Gastroesophageal sphincter (tissue), 3 donors: Measurements from ENCODE around the gene EDAR.

Experiments
- POLR2AphosphoS5 ChIP-seq: sonication (generic); formaldehyde crosslinking; IDR thresholded peaks from one replicate; pipeline ENCODE4 v1.6.1; 2017; ENCODE audit warnings: antibody characterized with exemption
- TF ChIP-seq, protein P1 (sequence below), 4 experiments: fragments of 200-600 bp in 2 of 4; fragments of 450-650 bp in 2 of 4; sonication (generic) in 1 of 4; IDR thresholded peaks; one replicate each; pipeline ENCODE4 v1.5.1; 2017 to 2019; ENCODE audit warnings: antibody characterized with exemption in 4 of 4, mild to moderate bottlenecking in 2 of 4, moderate library complexity in 2 of 4

DNA sequence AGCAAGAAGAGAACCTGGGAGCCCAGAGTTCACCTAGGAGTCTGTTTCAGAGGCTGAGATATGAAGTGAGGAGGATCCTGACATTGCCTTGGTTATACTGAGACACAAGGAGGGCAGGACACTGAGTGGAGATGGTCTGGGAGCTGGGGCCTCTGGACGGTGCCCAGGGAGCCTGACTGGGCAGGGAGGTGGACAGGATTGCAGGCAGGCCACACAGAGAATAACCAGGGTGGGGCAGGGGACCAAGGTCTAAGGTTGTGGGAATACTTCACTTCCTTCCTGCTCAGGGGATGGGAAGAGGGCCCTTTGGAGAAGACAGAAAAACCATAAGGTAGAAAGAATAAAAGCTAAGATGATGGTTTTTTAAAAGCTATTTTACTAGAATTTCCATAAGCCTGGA lies 18.7 kb downstream of the EDAR start:
- TF ChIP-seq, protein P1, sequence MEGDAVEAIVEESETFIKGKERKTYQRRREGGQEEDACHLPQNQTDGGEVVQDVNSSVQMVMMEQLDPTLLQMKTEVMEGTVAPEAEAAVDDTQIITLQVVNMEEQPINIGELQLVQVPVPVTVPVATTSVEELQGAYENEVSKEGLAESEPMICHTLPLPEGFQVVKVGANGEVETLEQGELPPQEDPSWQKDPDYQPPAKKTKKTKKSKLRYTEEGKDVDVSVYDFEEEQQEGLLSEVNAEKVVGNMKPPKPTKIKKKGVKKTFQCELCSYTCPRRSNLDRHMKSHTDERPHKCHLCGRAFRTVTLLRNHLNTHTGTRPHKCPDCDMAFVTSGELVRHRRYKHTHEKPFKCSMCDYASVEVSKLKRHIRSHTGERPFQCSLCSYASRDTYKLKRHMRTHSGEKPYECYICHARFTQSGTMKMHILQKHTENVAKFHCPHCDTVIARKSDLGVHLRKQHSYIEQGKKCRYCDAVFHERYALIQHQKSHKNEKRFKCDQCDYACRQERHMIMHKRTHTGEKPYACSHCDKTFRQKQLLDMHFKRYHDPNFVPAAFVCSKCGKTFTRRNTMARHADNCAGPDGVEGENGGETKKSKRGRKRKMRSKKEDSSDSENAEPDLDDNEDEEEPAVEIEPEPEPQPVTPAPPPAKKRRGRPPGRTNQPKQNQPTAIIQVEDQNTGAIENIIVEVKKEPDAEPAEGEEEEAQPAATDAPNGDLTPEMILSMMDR (IDR thresholded peaks at IDR 0.05): no peak
- no peak for TF ChIP-seq POLR2AphosphoS5
